ENCODE results near the gene KCNC3.

GRCh38 chr19:50361290-50362029, 32.3 kb upstream of the KCNC3 start:
- TF ChIP-seq, protein P1, sequence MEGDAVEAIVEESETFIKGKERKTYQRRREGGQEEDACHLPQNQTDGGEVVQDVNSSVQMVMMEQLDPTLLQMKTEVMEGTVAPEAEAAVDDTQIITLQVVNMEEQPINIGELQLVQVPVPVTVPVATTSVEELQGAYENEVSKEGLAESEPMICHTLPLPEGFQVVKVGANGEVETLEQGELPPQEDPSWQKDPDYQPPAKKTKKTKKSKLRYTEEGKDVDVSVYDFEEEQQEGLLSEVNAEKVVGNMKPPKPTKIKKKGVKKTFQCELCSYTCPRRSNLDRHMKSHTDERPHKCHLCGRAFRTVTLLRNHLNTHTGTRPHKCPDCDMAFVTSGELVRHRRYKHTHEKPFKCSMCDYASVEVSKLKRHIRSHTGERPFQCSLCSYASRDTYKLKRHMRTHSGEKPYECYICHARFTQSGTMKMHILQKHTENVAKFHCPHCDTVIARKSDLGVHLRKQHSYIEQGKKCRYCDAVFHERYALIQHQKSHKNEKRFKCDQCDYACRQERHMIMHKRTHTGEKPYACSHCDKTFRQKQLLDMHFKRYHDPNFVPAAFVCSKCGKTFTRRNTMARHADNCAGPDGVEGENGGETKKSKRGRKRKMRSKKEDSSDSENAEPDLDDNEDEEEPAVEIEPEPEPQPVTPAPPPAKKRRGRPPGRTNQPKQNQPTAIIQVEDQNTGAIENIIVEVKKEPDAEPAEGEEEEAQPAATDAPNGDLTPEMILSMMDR (IDR thresholded peaks at IDR 0.05; ENCODE audit: low read length) = no peak
- no peak for TF ChIP-seq EZH2 (IDR thresholded peaks at IDR 0.05; ENCODE audit: borderline replicate concordance, low read length)
